HCT116 (cell line): ENCODE measurements around the gene RTN4IP1. TPM values are rescaled to one million over a fixed set of nuclear protein-coding genes. Genes with fewer than 3 reads are reported as not detected.

Experiments used
- ATAC-seq: fragments of 200-7000 bp; cut with Tn5 transposase; 2 replicates; pipeline ENCODE4 v1.9.1; 2020; ENCODE audit warnings: mild to moderate bottlenecking, moderate library complexity
- BruUV-seq: library from RNA; stranded (reverse); fragments of 400-500 nt; replicated peaks from 2 replicates; lab custom pipeline; 2021; lab: Mats Ljungman, UMichigan
- CTCF ChIA-PET: fragments of 300-600 bp; sonication (Branson Sonifier 250); formaldehyde crosslinking; loops from one replicate; lab custom pipeline; 2021; ENCODE audit warnings: antibody characterized with exemption; lab: Charles Lee
- POLR2A ChIA-PET: fragments of 300-600, 350-600 bp; sonication (Branson Sonifier 250); formaldehyde crosslinking; loops from one replicate; lab custom pipeline; 2021; ENCODE audit warnings: antibody characterized with exemption; lab: Charles Lee
- RAD21 ChIA-PET, 2 experiments: fragments of 300-600 bp; sonication (Branson Sonifier 250); formaldehyde crosslinking; loops; one replicate each; lab custom pipeline; 2023; ENCODE audit warnings: low total read pairs in 2 of 2; ENCODE audit not compliant: uncharacterized antibody in 2 of 2, unreplicated experiment in 2 of 2, low non-redundant PET in 1 of 2; lab: Charles Lee
- DNase-seq: peaks from one replicate; pipeline ENCODE4 v3.0.0-alpha.2; 2010; ENCODE audit warnings: low read depth, low spot score
- H2AFZ ChIP-seq: fragments of 200-600 bp; shearing (Covaris generic), sonication (generic); 2 replicates; pipeline ENCODE4 v1.6.1; 2017; ENCODE audit warnings: low read depth, mixed run types, mixed read lengths, antibody characterized with exemption, low read length; ENCODE audit not compliant: poor library complexity, severe bottlenecking
- H3K27ac ChIP-seq: 2 replicates; pipeline ENCODE4 v1.5.1; 2012; ENCODE audit warnings: low read depth, low read length
- H3K27me3 ChIP-seq: fragments of 200-600 bp; sonication (generic); 2 replicates; pipeline ENCODE4 v1.6.1; 2016; ENCODE audit warnings: mixed run types, low read length, mixed read lengths; ENCODE audit not compliant: insufficient read depth
- H3K36me3 ChIP-seq, 2 experiments: fragments of 200-500 bp in 1 of 2; fragments of 200-600 bp in 1 of 2; sonication (Bioruptor generic) in 1 of 2; sonication (generic) in 1 of 2; 2 replicates each; pipeline versions ENCODE4 v1.5.1 to v1.6.1; 2014 to 2016; ENCODE audit warnings: low read length in 2 of 2, inconsistent platforms in 1 of 2, mixed read lengths in 1 of 2, mixed run types in 1 of 2; ENCODE audit not compliant: insufficient read depth in 2 of 2, control insufficient read depth in 1 of 2
- H3K4me1 ChIP-seq, 2 experiments: fragments of 200-600 bp in 1 of 2; sonication (generic) in 1 of 2; 2 replicates each; pipeline versions ENCODE4 v1.5.1 to v1.6.1; 2012 to 2017; ENCODE audit warnings: low read length in 2 of 2, inconsistent platforms in 1 of 2, mild to moderate bottlenecking in 1 of 2, mixed read lengths in 1 of 2, mixed run types in 1 of 2, moderate library complexity in 1 of 2; ENCODE audit not compliant: insufficient read depth in 2 of 2, control insufficient read depth in 1 of 2
- H3K4me2 ChIP-seq: fragments of 200-600 bp; sonication (generic); 2 replicates; pipeline ENCODE4 v1.6.1; 2017; ENCODE audit warnings: mixed run types, low read length, mixed read lengths
- H3K4me3 ChIP-seq, 2 experiments: fragments of 200-600 bp in 1 of 2; sonication (generic) in 1 of 2; replicated peaks in 1 of 2; 2 replicates each; pipeline ENCODE4 v1.5.1; 2011 to 2016; ENCODE audit warnings: low read length in 2 of 2, control low read depth in 1 of 2, low read depth in 1 of 2, mild to moderate bottlenecking in 1 of 2, mixed read lengths in 1 of 2, mixed run types in 1 of 2
- H3K79me2 ChIP-seq: fragments of 200-600 bp; sonication (generic); 2 replicates; pipeline ENCODE4 v1.6.1; 2017; ENCODE audit warnings: mild to moderate bottlenecking, mixed run types, low read length, moderate library complexity, mixed read lengths; ENCODE audit not compliant: insufficient read depth
- H3K9ac ChIP-seq: fragments of 200-600 bp; sonication (generic); 2 replicates; pipeline ENCODE4 v1.6.1; 2016; ENCODE audit warnings: low read length, mixed read lengths
- H3K9me2 ChIP-seq: fragments of 200-600 bp; sonication (generic), shearing (Covaris generic); 2 replicates; pipeline ENCODE4 v1.6.1; 2017; ENCODE audit warnings: mixed run types, mild to moderate bottlenecking, moderate library complexity; ENCODE audit not compliant: insufficient read depth
- H3K9me3 ChIP-seq, 2 experiments: fragments of 200-500 bp in 1 of 2; fragments of 200-600 bp in 1 of 2; sonication (Bioruptor generic) in 1 of 2; sonication (generic) in 1 of 2; 2 replicates each; pipeline ENCODE4 v1.6.1; 2014 to 2017; ENCODE audit warnings: low read length in 2 of 2, mixed read lengths in 2 of 2, inconsistent platforms in 1 of 2, low read depth in 1 of 2, mild to moderate bottlenecking in 1 of 2, mixed run types in 1 of 2, moderate library complexity in 1 of 2; ENCODE audit not compliant: control insufficient read depth in 1 of 2, insufficient read depth in 1 of 2
- H4K20me1 ChIP-seq: fragments of 200-600 bp; sonication (generic), shearing (Covaris generic); 2 replicates; pipeline ENCODE4 v1.6.1; 2017; ENCODE audit warnings: mixed run types, mild to moderate bottlenecking, moderate library complexity; ENCODE audit not compliant: insufficient read depth
- ATF3 ChIP-seq: IDR thresholded peaks from 2 replicates; pipeline ENCODE4 v1.6.1; 2012
- CEBPB ChIP-seq: IDR thresholded peaks from 2 replicates; pipeline ENCODE4 v1.6.1; 2012; ENCODE audit warnings: low read depth
- ELF1 ChIP-seq: IDR thresholded peaks from 2 replicates; pipeline ENCODE4 v1.6.1; 2012; ENCODE audit warnings: low read depth, borderline replicate concordance
- EZH2phosphoT487 ChIP-seq: fragments of 200-600 bp; IDR thresholded peaks from 2 replicates; pipeline ENCODE4 v1.6.1; 2018; ENCODE audit warnings: antibody characterized with exemption, borderline replicate concordance
- FOSL1 ChIP-seq: IDR thresholded peaks from 2 replicates; pipeline ENCODE4 v1.6.1; 2012; ENCODE audit warnings: low read depth
- POLR2A ChIP-seq: IDR thresholded peaks from 2 replicates; pipeline ENCODE4 v1.7.0; 2011; ENCODE audit warnings: borderline replicate concordance; ENCODE audit not compliant: insufficient read depth, insufficient read length; ENCODE audit errors: extremely low read depth
- POLR2AphosphoS5 ChIP-seq: IDR thresholded peaks from 2 replicates; pipeline ENCODE4 v1.6.1; 2011; ENCODE audit warnings: mild to moderate bottlenecking, low read depth, low read length, moderate library complexity
- SP1 ChIP-seq: IDR thresholded peaks from 2 replicates; pipeline ENCODE4 v1.6.1; 2012; ENCODE audit warnings: low read depth
- ZBTB33 ChIP-seq: IDR thresholded peaks from 2 replicates; pipeline ENCODE4 v1.6.1; 2011; ENCODE audit warnings: mild to moderate bottlenecking, low read length, moderate library complexity; ENCODE audit not compliant: insufficient replicate concordance; ENCODE audit errors: extremely low read depth
- ZNF274 ChIP-seq: fragments of 200-500 bp; sonication (Bioruptor generic); IDR thresholded peaks from 2 replicates; pipeline ENCODE4 v1.6.1; 2014; ENCODE audit warnings: mild to moderate bottlenecking, low read depth, low read length, inconsistent platforms
- intact Hi-C: fragments of 100-400 bp; cut with micrococcal nuclease; formaldehyde crosslinking; loops from 2 replicates; pipeline ENCODE4 v1.10.0; 2022
- total RNA-seq: library from RNA; stranded (reverse); gene quantifications from one replicate; pipeline ENCODE4 v1.2.1, GENCODE V29; 2021; ENCODE audit not compliant: unreplicated experiment
- TF ChIP-seq, protein P1 (sequence below): IDR thresholded peaks from 2 replicates; pipeline ENCODE4 v1.6.1; 2012; ENCODE audit warnings: low read depth

RTN4IP1 gene
- total RNA-seq, 1 experiment from 2014 or later: 9.1 TPM

GRCh38 chr6:106612671-106613416 lies 16.5 kb downstream of the RTN4IP1 start:
- Histone ChIP-seq H4K20me1 (no peaks in the 10 kb centered on the region), H3K27ac (no peak overlapping the region), H3K4me3 (no peak overlapping the region), H3K4me2 (no peak overlapping the region), H3K27me3 (no peaks in the 10 kb centered on the region), H3K9ac (no peak overlapping the region), H3K79me2 (no peaks in the 10 kb centered on the region), H3K9me2 (no peaks in the 10 kb centered on the region), H3K9me3 (no peaks in the 10 kb centered on the region), H3K36me3 (no peaks in the 10 kb centered on the region), H3K4me1 (no peaks in the 10 kb centered on the region), H2AFZ (no peak overlapping the region)
- ATAC-seq (no peak), DNase-seq (no peak)
- BruUV-seq: no TSS peak
- intact Hi-C loops: no loop called here
- TF ChIP-seq ELF1 (no peak), ATF3 (no peak), FOSL1 (no peak), ZNF274 (no peak), ZBTB33 (no peak), POLR2A (no peak), SP1 (no peak), POLR2AphosphoS5 (no peak), EZH2phosphoT487 (no peak), CEBPB (no peak)
- TF ChIP-seq, protein P1, sequence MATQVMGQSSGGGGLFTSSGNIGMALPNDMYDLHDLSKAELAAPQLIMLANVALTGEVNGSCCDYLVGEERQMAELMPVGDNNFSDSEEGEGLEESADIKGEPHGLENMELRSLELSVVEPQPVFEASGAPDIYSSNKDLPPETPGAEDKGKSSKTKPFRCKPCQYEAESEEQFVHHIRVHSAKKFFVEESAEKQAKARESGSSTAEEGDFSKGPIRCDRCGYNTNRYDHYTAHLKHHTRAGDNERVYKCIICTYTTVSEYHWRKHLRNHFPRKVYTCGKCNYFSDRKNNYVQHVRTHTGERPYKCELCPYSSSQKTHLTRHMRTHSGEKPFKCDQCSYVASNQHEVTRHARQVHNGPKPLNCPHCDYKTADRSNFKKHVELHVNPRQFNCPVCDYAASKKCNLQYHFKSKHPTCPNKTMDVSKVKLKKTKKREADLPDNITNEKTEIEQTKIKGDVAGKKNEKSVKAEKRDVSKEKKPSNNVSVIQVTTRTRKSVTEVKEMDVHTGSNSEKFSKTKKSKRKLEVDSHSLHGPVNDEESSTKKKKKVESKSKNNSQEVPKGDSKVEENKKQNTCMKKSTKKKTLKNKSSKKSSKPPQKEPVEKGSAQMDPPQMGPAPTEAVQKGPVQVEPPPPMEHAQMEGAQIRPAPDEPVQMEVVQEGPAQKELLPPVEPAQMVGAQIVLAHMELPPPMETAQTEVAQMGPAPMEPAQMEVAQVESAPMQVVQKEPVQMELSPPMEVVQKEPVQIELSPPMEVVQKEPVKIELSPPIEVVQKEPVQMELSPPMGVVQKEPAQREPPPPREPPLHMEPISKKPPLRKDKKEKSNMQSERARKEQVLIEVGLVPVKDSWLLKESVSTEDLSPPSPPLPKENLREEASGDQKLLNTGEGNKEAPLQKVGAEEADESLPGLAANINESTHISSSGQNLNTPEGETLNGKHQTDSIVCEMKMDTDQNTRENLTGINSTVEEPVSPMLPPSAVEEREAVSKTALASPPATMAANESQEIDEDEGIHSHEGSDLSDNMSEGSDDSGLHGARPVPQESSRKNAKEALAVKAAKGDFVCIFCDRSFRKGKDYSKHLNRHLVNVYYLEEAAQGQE: no peak
- POLR2A ChIA-PET: no interaction called here
- RAD21 ChIA-PET: no interaction called here
- CTCF ChIA-PET: interaction anchor here (1.4 kb wide), 1 partner anchor 367 kb away, joined by 3 read pairs; no protein-coding TSS in a partner anchor
